ENCODE measurements around the gene MCL1.
A peak's percentile ranks its signal among the peaks of the same experiment; 100 is the strongest.
"Not testable (repeated sequence)": the region's sequence is repeated elsewhere in the genome, so short reads cannot be mapped to it uniquely, and the experiment has no call there.

The MCL1 gene

DNA sequence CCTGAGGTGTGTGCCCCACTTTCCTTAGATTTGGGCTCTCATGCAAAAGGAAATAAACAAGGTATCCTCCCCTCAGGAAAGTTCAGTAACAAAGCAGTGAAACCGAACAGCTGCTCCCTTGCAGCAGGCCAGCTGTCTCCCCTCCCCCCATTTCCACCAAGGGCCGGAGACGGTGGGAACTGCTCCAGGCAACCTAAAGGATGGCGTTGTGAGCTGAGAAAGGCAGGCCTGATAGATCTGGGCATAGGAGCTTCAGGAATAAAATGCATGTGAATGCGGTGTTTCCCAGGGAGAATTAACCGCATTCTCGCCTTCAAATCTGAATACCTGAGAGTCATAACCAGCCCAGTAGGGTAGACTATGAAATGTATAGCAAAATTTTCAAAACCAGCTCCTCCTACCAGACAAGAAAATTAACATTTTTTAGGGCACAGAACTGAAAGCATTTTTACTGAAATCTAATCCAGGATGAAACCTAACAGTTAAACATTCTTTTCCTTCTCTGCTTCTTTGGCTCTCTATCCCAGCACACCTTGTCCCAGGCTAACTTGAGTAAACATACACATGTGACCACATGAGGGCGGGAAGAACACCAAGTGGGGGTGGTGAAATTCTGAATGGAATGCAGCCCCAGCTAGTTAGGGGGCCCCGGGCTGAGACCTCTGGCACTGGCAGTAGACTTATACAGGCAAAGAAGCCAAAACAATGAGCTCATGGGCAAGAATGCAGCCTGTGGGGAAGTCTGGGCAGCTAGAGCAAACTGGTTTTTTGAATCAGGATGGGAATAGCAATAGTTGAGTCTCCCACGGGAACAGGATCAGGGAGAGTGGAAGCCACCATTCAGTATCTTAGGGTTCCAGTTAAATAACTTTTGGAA, 11.5 kb downstream of the MCL1 start:
- peak; percentile 69 for DNase-seq

DNA sequence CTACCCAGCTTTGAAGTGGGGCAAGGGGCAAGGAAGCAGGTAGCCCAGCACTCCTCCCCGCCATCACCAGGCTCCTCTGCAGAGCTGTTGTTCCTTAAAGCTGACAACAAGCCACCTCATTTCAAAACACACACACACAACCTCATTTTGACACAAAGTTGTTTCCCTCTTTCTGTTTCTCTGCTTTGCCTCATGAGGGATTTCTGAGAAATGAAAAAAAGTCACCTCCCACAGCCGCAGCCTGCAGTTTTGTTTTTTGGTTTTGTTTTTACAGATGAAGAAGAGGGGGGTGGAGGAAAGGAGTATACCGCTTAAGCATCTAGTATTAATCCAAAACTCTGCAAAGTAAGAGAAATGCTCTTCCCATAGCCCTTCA, 12.1 kb downstream of the MCL1 start:
- no peak for DNase-seq

GRCh38 chr1:150566589-150567340, 12.6 kb downstream of the MCL1 start:
- no peak for DNase-seq

DNA sequence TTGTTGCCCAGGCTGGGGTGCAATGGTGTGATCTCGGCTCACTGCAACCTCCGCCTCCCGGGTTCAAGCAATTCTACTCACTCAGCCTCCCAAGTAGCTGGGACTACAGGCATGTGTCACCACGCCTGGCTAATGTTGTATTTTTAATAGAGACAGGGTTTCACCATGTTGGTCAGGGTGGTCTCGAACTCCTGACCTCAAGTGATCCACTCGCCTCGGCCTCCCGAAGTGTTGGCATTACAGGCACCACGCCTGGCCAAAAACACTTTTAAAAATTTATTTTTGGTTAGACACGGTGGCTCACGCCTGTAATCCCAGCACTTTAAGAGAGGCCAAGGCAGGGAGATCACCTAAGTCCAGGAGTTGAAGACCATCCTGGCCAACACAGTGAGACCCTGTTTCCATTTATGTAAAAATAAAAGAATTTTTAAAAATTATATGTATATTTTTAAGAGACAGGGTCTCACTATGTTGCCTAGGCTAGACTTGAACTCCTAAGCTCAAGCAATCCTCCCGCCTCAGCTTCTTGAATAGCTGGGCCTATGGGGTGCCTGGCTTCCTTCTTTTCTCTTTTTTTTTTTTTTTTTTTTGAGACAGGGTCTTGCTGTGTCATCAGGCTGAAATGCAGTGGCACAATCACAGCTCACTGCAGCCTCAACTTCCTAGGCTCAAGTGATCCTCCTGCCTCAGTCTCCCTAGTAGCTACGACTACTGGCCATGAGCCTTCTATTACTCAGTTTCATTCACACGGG, 14.0 kb downstream of the MCL1 start:
- DNase-seq = not testable (repeated sequence)

DNA sequence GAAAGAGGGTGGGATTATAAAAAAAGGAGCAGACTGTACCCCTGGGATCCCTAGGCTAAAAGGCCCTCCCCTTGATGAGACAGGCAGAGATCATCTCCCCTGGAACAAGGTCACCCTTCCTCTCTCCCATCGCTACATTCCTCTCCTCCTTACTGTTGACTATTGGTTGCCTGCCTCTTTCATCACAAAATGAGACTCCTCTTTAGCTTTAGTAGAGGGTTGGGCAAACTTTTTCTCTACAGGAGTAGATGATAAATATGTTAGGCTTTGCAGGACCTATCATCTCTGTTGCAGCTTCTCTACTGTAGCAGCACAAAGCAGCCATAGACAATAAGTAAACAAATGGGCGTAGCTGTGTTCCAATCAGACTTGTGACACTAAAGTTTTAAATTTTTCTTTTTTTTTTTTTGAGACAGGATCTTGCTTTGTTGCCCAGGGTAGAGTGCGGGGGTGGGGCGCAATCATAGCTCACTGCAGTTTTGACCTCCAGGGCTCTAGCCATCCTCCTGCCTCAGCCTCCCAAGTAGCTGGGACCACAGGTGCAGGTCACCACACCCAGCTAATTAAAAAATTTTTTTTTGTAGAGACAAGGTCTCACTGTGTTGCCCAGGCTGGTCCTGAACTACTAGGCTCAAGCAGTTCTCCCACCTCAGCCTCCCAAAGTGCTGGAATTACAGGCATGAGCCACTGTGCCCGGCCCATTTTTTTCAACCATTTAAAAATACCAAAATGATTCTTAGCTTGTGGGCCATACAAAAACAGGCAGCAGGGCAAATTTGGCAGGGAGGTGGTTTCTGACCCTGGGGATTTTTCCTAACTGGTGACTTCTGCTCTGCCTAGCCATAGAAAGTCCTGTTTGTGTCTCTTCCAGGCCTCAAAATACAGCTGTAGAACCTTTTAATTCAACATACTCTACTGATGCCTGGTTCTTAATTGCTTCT, 15.1 kb downstream of the MCL1 start:
- no peak for DNase-seq

- DNase-seq = no peak
Observed at GRCh38 chr1:150563340-150564038, 15.9 kb downstream of the MCL1 start.

DNA sequence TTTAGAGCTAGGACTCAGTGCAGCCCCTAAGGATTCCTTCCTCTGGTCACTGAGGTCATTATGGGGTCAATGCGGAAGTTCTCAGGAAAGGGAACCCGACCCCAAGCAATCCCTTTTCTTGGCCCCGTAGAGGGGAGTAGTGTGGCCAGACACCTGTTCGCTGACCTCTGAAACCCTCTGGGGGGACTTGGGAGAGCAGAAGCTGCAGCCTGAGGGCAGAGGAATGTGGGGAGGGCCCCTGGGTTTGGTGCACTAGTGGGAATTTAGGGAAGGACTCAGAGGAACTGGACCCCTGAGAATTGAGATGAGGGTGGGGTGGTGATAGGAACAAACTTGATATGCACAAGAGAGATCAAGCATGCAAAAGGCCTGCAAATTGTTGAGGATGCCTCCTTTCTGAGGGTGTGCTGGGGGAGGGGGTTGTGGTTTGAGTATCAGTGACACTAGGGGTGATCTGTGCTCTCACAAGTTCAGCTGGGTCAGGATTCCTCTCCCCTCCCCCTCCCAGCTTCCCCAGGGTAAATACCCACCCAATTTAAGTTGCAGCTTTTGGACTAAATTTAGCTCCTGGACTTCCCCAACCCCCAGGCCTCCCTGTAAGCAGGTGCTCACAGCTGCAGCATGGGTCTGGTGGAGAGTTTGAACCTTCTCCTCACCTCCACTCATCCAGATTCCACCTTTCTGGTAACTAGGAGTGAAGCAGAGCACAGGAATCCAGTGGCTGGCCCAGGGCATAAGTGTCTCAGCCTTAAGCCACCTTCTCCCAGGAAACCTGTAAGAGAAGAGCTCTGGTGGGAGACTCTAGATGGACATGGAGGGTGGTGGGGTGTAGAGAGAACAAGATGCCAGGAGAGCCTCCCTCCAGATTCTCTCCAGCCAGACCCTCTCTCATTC, 16.7 kb downstream of the MCL1 start:
- no peak for DNase-seq

DNA sequence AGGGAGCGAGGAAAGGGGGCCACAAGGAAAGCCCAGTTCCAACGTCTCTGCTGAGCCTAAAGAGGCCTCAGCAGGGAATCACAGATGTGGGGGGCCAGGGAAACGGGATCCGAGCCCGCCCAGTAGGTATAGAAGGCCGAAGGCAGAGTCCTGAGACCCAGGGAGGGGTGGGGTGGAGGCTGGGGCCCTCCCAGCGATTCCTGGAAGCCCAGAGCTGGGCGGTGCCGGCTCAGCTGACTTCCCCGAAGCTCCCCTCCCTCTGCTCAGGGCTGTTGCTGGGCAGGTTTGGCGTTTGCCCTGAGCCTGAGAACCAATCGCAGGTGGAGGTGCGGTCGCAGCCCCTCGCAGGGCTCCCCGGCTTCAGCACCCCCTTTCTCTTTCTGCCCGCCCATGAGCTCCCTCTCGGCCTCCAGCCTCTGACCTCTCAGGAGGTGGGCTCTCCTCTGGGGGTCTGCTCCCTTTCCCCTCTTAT, 17.4 kb downstream of the MCL1 start:
- DNase-seq = peak; percentile 87

DNA sequence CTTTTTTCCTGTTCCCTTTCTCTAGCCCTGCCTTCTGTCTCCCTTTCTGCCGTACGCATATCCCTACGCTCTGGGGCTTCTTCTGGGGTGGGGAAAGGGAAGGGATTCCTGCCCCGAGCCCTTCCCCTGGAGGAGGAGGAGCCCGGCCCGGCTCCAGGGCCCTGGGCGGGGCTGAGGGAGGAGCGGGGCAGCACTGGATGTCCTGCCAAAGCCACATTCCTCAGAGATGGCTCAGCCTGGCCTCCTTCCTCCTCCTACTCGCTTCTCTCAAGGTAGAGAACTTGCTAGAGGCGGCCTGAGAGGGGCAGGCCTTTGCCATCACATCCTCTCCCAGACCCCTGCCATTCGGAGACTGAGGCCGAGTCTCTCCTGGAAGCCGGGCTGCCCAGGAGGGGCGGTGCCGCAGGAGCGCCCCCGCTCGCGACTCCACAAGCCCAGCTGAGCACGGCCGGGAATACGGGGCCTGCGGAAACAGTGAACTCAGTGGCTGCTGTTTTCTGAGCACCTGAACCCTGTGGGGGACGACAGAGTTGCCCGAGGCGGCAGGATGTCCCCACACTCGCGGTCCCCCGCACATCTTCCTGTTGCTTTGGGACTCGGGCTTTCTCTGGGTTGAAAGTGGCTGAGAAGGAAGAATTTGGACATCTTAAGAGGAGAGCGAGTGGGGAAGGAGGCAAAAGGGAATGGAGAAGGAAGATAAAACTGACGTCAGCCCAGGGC, 18.0 kb downstream of the MCL1 start:
- DNase-seq = peak; percentile 88

GRCh38 chr1:150560576-150561253, 18.7 kb downstream of the MCL1 start:
- DNase-seq = peak; percentile 88

- peak; percentile 71 for DNase-seq
Observed at GRCh38 chr1:150560011-150560438, 19.4 kb downstream of the MCL1 start.

DNA sequence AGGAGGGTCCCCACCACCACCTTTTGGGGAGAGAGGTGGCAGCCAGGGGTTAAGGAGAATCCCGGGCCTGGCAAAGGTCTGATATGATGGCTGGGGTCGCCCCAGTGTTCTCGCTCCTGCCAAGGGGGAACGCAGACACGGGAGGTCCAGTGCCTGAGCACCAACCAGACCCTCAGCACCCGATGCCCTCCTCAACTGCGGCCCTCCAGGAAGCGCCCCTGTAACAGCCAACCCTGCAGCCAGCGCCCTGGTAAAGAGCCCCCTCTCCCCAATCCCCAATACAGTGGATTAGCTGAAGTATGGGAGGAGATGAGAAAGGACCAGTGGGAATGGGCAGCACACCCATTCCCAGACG, 19.8 kb downstream of the MCL1 start:
- no peak for DNase-seq

DNA sequence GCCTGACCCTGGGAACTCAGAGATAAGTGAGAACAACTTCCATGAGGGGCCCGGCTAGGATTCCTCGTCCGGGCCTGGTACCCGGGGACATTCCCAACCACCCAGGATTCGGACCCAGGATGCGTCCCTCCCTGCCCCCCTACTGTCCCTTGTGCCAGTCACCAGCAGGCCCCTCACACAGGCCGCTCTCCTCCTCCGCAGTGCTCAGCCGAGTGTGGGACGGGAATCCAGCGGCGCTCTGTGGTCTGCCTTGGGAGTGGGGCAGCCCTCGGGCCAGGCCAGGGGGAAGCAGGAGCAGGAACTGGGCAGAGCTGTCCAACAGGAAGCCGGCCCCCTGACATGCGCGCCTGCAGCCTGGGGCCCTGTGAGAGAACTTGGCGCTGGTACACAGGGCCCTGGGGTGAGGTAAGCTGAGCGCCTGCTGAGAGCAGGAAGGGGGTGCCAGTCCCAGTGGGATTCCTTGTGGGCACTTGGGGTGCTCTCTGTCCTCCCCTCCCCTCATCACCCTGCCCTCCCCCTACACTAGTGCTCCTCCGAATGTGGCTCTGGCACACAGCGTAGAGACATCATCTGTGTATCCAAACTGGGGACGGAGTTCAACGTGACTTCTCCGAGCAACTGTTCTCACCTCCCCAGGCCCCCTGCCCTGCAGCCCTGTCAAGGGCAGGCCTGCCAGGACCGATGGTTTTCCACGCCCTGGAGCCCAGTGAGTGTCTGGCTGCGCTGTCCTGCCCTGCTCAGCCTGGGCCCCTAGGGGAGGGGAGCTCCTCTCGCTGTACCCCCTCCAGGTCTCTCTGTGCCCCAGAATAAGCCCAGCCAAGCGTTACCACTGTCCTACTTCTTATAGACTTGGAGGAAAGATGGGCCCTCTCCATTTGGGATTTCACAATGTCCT, 20.4 kb downstream of the MCL1 start:
- DNase-seq = no peak

- no peak for DNase-seq
Observed at GRCh38 chr1:150558303-150558704, 21.1 kb downstream of the MCL1 start.

- no peak for DNase-seq
Observed at GRCh38 chr1:150557813-150558212, 21.6 kb downstream of the MCL1 start.

DNA sequence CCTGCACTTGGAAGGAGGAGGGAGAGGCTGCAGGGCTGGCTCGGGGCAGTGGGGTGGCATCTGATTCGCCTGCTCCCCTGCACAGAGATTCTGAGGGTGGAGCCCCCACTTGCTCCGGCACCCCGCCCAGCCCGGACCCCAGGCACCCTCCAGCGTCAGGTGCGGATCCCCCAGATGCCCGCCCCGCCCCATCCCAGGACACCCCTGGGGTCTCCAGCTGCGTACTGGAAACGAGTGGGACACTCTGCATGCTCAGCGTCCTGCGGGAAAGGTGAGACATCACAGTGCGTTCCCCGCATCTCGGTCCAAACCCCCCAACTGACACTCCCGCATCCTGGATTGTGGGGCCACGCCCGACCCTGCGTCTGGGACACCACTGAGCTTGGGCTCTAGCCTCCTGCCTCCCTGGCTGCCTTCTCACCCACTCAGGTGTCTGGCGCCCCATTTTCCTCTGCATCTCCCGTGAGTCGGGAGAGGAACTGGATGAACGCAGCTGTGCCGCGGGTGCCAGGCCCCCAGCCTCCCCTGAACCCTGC, 22.3 kb downstream of the MCL1 start:
- no peak for DNase-seq

GRCh38 chr1:150555971-150556865, 23.2 kb downstream of the MCL1 start:
- DNase-seq = no peak

All from NCI-H146 (cell line).